ENCODE measurements around the gene DSTYK.

GRCh38 chr1:205111354-205111753 lies 100.1 kb downstream of the DSTYK start:
- TF ChIP-seq GATA2 (IDR thresholded peaks at IDR 0.05; ENCODE audit: low read depth, low read length) (no peak), GATA3 (IDR thresholded peaks at IDR 0.05; ENCODE audit: low read depth, low read length) (no peak)

Measured in SH-SY5Y (cell line).